HepG2 (cell line): ENCODE results near the gene PTPRN. TPM values are rescaled to one million over a fixed set of nuclear protein-coding genes. Genes with fewer than 3 reads are reported as not detected.
A peak's percentile ranks its signal among the peaks of the same experiment; 100 is the strongest.

Experiments
- ARHGAP35 ChIP-seq: sonication (generic); formaldehyde crosslinking; IDR thresholded peaks from 2 replicates; pipeline ENCODE4 v1.9.0; 2022; ENCODE audit warnings: mild to moderate bottlenecking, inconsistent platforms, moderate library complexity, missing genetic modification reagents, borderline replicate concordance
- ARID4A ChIP-seq: sonication (generic); formaldehyde crosslinking; IDR thresholded peaks from 2 replicates; pipeline ENCODE4 v1.5.0; 2020; ENCODE audit warnings: mild to moderate bottlenecking, missing genetic modification reagents, borderline replicate concordance
- ESRRA ChIP-seq: sonication (generic); formaldehyde crosslinking; IDR thresholded peaks from 2 replicates; pipeline ENCODE4 v1.5.1; 2020; ENCODE audit warnings: mild to moderate bottlenecking, low read depth, missing genetic modification reagents
- HMG20B ChIP-seq: conservative IDR thresholded peaks from 2 replicates; pipeline ENCODE4 v1.6.1; 2016; ENCODE audit warnings: missing genetic modification reagents, missing compliant biosample characterization
- IKZF5 ChIP-seq: IDR thresholded peaks from 2 replicates; pipeline ENCODE4 v1.6.1; 2018; ENCODE audit warnings: missing genetic modification reagents, mild to moderate bottlenecking, missing compliant biosample characterization
- ZNF782 ChIP-seq: sonication (generic); formaldehyde crosslinking; IDR thresholded peaks from 2 replicates; pipeline ENCODE4 v1.4.0; 2020; ENCODE audit warnings: missing genetic modification reagents, mild to moderate bottlenecking, borderline replicate concordance
- ZSCAN5A ChIP-seq: sonication (generic); formaldehyde crosslinking; IDR thresholded peaks from 2 replicates; pipeline ENCODE4 v1.8.0; 2022; ENCODE audit warnings: mild to moderate bottlenecking, missing genetic modification reagents, borderline replicate concordance
- polyA plus RNA-seq, 8 experiments: library from polyadenylated mRNA; depleted of rRNA in 3 of 8; stranded (reverse) in 7 of 8; unstranded in 1 of 8; fragments of >200 nt; fragmentation: Illumina TruSeq in 4 of 8; extraction: Trizol in 4 of 8; gene quantifications; 2 replicates each; pipeline versions ENCODE4 v1.2.1 to v1.2.3, GENCODE V29; 2011 to 2016; ENCODE audit warnings: low read depth in 4 of 8, missing spikeins in 1 of 8, mixed read lengths in 1 of 8; ENCODE audit not compliant: insufficient read depth in 1 of 8
- total RNA-seq, 5 experiments: library from RNA; depleted of rRNA; stranded (reverse); fragments of >200 nt; fragmentation: Illumina TruSeq; extraction: Trizol; gene quantifications; 2 replicates each; pipeline ENCODE4 v1.2.3, GENCODE V29; 2016; ENCODE audit warnings: low read depth in 1 of 5
- TF ChIP-seq, protein P1 (sequence below): sonication (generic); formaldehyde crosslinking; IDR thresholded peaks from 2 replicates; pipeline ENCODE4 v1.4.0; 2020; ENCODE audit warnings: missing genetic modification reagents

PTPRN gene
- total and polyA plus RNA-seq, 2 of the 13 experiments (the other 11 are each of a cell fraction or from before 2014, with no cell fraction given): 0.26 TPM; not detected in 1

- TF ChIP-seq, protein P1, sequence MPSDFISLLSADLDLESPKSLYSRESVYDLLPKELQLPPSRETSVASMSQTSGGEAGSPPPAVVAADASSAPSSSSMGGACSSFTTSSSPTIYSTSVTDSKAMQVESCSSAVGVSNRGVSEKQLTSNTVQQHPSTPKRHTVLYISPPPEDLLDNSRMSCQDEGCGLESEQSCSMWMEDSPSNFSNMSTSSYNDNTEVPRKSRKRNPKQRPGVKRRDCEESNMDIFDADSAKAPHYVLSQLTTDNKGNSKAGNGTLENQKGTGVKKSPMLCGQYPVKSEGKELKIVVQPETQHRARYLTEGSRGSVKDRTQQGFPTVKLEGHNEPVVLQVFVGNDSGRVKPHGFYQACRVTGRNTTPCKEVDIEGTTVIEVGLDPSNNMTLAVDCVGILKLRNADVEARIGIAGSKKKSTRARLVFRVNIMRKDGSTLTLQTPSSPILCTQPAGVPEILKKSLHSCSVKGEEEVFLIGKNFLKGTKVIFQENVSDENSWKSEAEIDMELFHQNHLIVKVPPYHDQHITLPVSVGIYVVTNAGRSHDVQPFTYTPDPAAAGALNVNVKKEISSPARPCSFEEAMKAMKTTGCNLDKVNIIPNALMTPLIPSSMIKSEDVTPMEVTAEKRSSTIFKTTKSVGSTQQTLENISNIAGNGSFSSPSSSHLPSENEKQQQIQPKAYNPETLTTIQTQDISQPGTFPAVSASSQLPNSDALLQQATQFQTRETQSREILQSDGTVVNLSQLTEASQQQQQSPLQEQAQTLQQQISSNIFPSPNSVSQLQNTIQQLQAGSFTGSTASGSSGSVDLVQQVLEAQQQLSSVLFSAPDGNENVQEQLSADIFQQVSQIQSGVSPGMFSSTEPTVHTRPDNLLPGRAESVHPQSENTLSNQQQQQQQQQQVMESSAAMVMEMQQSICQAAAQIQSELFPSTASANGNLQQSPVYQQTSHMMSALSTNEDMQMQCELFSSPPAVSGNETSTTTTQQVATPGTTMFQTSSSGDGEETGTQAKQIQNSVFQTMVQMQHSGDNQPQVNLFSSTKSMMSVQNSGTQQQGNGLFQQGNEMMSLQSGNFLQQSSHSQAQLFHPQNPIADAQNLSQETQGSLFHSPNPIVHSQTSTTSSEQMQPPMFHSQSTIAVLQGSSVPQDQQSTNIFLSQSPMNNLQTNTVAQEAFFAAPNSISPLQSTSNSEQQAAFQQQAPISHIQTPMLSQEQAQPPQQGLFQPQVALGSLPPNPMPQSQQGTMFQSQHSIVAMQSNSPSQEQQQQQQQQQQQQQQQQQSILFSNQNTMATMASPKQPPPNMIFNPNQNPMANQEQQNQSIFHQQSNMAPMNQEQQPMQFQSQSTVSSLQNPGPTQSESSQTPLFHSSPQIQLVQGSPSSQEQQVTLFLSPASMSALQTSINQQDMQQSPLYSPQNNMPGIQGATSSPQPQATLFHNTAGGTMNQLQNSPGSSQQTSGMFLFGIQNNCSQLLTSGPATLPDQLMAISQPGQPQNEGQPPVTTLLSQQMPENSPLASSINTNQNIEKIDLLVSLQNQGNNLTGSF (CRISPR knock-in tag): peak; percentile 71; the same call in 1 of the 2 replicates
- 0 out of 2 replicates have a peak, but pooled peaks have one; percentile 69 for TF ChIP-seq ESRRA
- peak; percentile 88 for TF ChIP-seq IKZF5
- 0 out of 2 replicates have a peak, but pooled peaks have one; percentile 26 for TF ChIP-seq HMG20B
- no peak; the same call in 1 of the 2 replicates for TF ChIP-seq ZSCAN5A (CRISPR knock-in tag)
- TF ChIP-seq ARID4A (CRISPR knock-in tag): peak; percentile 91; the same call in 1 of the 2 replicates
- TF ChIP-seq ARHGAP35 (CRISPR knock-in tag): peak; percentile 85
- no peak for TF ChIP-seq ZNF782 (CRISPR knock-in tag)
Observed at GRCh38 chr2:219279151-219279915, 29.9 kb downstream of the PTPRN start, which contains the start of gene DNAJB2 (continued).
